SJSA1 (cell line): Measurements from ENCODE around the gene NAV2. TPM values are rescaled to one million over a fixed set of nuclear protein-coding genes. Genes with fewer than 3 reads are reported as not detected.
A peak's percentile ranks its signal among the peaks of the same experiment; 100 is the strongest.
"Not testable (repeated sequence)": the region's sequence is repeated elsewhere in the genome, so short reads cannot be mapped to it uniquely, and the experiment has no call there.

ENCODE experiments used
- DNase-seq, 2 experiments: peaks; one replicate each; pipeline ENCODE4 v3.0.0-alpha.2; 2015 to 2020; ENCODE audit warnings: low spot score in 2 of 2, low read depth in 1 of 2
- H3K27ac ChIP-seq: fragments of 250-450 bp; sonication (Bioruptor Pico); 2 replicates; pipeline ENCODE4 v1.5.1; 2020; ENCODE audit warnings: mild to moderate bottlenecking, moderate library complexity
- H3K27me3 ChIP-seq: fragments of 250-450 bp; sonication (Bioruptor Pico); replicated peaks from 2 replicates; pipeline ENCODE4 v1.5.1; 2020; ENCODE audit warnings: mild to moderate bottlenecking, moderate library complexity
- H3K36me3 ChIP-seq: fragments of 250-450 bp; sonication (Bioruptor Pico); 2 replicates; pipeline ENCODE4 v1.5.1; 2020; ENCODE audit warnings: mild to moderate bottlenecking
- H3K4me1 ChIP-seq: fragments of 250-450 bp; sonication (Bioruptor Pico); replicated peaks from 2 replicates; pipeline ENCODE4 v1.6.1; 2021; ENCODE audit warnings: mild to moderate bottlenecking
- H3K4me3 ChIP-seq: fragments of 250-450 bp; sonication (Bioruptor Pico); 2 replicates; pipeline ENCODE4 v1.5.1; 2020; ENCODE audit warnings: mild to moderate bottlenecking
- H3K9me3 ChIP-seq: fragments of 250-450 bp; sonication (Bioruptor Pico); replicated peaks from 2 replicates; pipeline ENCODE4 v1.5.1; 2020; ENCODE audit warnings: mild to moderate bottlenecking
- total RNA-seq: library from RNA; depleted of rRNA; stranded (reverse); fragments of >200 nt; shearing (Covaris generic); gene quantifications from 2 replicates; pipeline ENCODE4 v1.2.3, GENCODE V29; 2014

NAV2 gene
- total RNA-seq, 1 experiment from 2014 or later = 2.6 TPM

DNA sequence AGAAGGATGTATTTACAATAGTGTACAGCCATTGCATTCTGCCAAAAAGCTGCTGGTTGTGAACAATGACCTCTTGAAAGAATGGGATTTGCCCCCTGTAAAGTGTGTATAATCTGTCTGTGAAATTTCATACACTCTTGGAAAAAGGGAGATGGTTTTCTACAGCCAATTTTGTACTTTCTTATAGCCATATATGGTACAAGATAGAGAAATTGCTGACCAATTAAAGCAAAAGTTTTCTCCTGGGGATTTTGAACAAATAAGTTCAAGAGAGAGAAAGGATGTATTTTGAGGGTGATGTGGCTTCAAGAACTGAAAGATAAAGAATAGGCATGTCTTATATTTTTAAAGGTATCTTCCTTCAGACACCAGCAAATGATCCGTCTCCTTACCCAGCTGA is 211.0 kb downstream of the NAV2 start:
- Histone ChIP-seq H3K36me3 (no peaks in the 10 kb centered on the region), H3K4me1 (peaks cover 17% of the 10 kb centered on the region)

DNA sequence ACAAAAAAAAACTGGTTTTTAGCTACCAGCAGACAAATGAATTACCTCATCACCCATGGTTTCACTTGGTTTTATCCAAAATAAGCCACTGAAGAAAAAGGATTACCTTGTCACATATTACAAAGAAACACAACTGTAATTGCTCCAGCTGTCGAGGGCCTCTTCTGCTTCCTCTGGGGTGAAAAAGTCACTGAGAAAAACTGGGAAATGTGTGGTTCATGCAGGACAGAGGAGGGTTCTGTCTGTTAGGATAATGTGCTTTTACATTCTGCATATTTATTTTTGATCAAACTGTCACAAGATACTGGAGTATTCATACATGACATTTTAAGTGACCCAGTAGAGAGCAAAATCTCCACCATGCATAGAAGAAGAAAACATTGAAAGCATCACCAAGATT is 211.7 kb downstream of the NAV2 start:
- no peaks in the 10 kb centered on the region for H3K36me3 ChIP-seq
- H3K27ac ChIP-seq = no peak overlapping the region
- H3K27me3 ChIP-seq = no peaks in the 10 kb centered on the region
- DNase-seq = no peak
- no peaks in the 10 kb centered on the region for H3K9me3 ChIP-seq
- no peak overlapping the region for H3K4me3 ChIP-seq
- peaks cover 17% of the 10 kb centered on the region for H3K4me1 ChIP-seq

More for the DNA sequence above, 211.0 kb downstream of the NAV2 start:
- H3K27me3 ChIP-seq = no peaks in the 10 kb centered on the region
- no peak for DNase-seq
- no peak overlapping the region for H3K27ac ChIP-seq
- no peaks in the 10 kb centered on the region for H3K9me3 ChIP-seq
- no peak overlapping the region for H3K4me3 ChIP-seq

DNA sequence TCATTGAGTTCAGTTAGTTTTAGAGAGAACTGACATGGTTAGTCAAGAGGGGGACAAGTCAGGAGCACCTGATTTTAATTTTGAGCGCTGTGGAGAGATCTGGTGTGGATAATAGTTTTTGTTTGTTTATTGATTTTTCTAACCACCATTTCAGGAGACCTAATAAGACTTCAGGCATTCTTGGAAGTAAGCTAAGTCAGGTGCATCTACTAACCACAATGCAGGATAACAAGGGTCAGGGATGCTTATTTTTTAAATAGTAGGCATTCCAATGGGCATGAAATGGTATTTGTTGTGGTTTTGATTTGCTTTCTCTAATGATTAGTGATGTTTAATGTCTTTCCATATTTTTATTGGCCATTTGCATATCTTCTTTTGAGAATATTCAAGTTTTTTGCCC is 212.1 kb downstream of the NAV2 start:
- H3K27me3 ChIP-seq = no peaks in the 10 kb centered on the region
- no peak overlapping the region for H3K27ac ChIP-seq
- no peaks in the 10 kb centered on the region for H3K36me3 ChIP-seq
- no peaks in the 10 kb centered on the region for H3K9me3 ChIP-seq
- peaks cover 17% of the 10 kb centered on the region for H3K4me1 ChIP-seq
- H3K4me3 ChIP-seq = no peak overlapping the region
- DNase-seq = no peak

DNA sequence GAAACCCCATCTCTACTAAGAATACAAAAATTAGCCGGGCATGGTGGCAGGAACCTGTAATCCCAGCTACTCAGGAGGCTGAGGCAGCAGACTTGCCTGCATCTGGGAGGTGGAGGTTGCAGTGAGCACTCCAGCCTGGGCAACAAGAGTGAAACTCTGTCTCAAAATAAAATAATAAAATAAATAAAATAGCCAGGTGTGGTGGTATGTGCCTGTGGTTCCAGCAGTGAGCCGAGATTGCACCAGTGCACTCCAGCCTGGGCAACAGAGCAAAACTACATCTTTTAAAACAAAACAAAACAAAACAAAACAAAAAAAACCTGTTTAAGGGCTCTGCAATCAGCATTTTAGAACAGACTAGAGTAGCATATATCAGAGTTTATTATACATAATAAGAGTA is 214.8 kb downstream of the NAV2 start:
- not testable (repeated sequence) for H3K27ac ChIP-seq, H3K4me3 ChIP-seq, H3K36me3 ChIP-seq, H3K27me3 ChIP-seq, DNase-seq, H3K9me3 ChIP-seq
- peaks cover 32% of the 10 kb centered on the region for H3K4me1 ChIP-seq

DNA sequence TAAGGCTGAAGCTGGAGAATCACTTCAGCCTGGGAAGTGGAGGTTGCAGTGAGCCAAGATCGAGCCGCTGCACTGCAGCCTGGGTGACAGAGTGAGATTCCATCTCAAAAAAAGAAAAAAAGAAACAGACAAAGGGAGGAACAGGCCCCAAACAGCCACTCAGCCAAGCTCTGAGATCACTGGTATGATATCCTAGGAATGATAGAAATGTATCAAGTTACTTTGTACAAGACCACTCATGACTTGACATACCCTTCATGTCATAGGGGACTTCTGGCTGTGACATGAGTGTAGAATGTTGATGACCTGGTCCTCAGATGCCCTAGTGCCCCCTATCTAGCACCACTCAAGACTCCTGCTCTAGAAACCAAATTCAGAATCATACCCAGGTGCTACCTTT is 216.5 kb downstream of the NAV2 start:
- no peaks in the 10 kb centered on the region for H3K9me3 ChIP-seq
- peaks cover 39% of the 10 kb centered on the region for H3K4me1 ChIP-seq
- H3K27ac ChIP-seq = peak overlapping the region; percentile 59
- H3K4me3 ChIP-seq = no peak overlapping the region
- peak in 1 of 2 experiments; percentile 45 for DNase-seq
- H3K27me3 ChIP-seq = no peaks in the 10 kb centered on the region
- H3K36me3 ChIP-seq = peaks cover 14% of the 10 kb centered on the region

DNA sequence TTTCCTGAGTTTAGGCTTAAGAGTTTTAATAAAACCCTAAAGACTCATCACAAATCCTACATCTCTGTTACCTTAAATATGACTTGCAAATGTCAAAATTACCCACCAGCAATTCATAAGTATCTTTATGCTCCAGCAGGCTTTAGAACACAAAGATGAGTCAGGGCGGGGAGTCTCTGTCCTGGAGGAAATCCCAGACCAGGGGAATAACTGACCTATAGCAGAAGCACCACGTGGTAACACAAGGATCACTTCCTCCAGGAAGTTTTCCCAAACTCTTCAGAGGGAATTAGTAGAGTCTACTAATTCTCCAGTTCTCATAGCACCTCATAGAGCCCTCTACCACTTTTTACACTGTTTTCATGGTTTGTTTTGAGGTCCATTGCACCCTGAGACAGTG is 217.0 kb downstream of the NAV2 start:
- H3K9me3 ChIP-seq = no peaks in the 10 kb centered on the region
- H3K4me1 ChIP-seq = peaks cover 44% of the 10 kb centered on the region
- H3K27ac ChIP-seq = peak overlapping the region; percentile 59
- DNase-seq = no peak
- H3K27me3 ChIP-seq = no peaks in the 10 kb centered on the region
- no peak overlapping the region for H3K4me3 ChIP-seq
- peaks cover 15% of the 10 kb centered on the region for H3K36me3 ChIP-seq

DNA sequence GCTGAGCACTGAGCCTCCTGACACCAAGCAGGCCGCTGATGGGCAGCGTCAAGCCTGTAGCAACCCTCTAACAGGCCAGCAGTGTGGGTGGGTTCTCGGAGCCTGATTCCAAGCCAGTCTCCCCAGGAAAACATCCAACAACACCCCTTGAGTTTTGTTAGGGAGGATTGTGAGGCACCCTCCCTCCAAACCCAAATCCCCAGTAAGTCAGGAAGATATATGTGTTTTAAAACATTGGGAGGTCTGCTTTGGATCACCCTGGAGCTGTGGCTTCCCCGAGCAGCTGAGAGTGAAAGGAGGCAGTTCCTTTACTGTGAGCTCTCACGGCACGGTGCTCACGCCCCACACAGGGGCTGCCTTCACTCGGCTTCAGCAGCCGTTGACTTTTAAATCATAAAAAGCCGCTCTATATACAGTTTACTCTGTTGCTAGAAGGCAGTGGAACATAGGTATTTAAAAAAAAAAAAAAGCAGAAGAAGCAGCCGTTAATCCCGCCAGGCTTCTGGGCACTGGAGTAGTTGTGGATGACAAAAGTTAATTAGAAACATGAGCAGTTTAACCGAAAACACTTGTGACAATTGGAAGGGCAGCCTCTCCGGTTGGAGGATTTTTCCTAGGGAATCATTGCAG is 218.6 kb downstream of the NAV2 start:
- H3K4me3 ChIP-seq = peak overlapping the region; percentile 17
- DNase-seq = peak in 1 of 2 experiments; percentile 62

DNA sequence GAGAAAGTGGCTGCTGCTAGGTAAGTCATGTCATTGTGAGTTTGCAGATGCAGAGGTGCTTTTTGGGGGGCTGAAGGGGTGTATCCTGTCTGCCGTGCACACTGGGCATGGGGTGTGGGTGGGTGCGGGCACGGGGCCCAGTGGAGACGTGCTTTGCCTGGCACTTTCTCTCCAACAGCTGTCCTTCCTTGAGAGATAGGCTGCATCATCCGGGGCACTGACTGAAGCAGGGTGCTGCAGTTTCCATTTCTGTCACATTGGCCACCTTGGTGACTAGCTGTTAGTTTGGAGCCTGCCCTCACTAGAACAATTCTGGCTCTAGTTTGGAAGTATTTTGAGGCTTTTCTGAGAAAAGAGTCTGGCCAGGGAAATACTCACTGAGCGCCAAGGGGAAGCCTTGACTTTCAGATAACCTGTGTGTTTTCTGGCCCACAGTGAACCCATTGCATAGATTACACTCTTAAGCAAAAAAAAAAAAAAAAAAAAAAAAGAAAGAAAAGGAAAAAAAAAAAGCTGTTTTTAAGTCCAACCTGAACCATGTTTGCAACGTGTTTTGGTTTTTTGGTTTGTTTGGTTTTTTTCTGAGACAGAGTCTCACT is 219.2 kb downstream of the NAV2 start:
- H3K27me3 ChIP-seq = no peaks in the 10 kb centered on the region
- peaks cover 55% of the 10 kb centered on the region for H3K4me1 ChIP-seq
- H3K9me3 ChIP-seq = no peaks in the 10 kb centered on the region
- H3K36me3 ChIP-seq = peaks cover 23% of the 10 kb centered on the region
- DNase-seq = peak in 1 of 2 experiments; percentile 12
- H3K4me3 ChIP-seq = peak overlapping the region; percentile 17
- peak overlapping the region; percentile 78 for H3K27ac ChIP-seq

More for the DNA sequence above, 218.6 kb downstream of the NAV2 start:
- Histone ChIP-seq H3K4me1 (peaks cover 55% of the 10 kb centered on the region), H3K36me3 (peaks cover 18% of the 10 kb centered on the region), H3K27me3 (no peaks in the 10 kb centered on the region), H3K27ac (peak overlapping the region; percentile 78), H3K9me3 (no peaks in the 10 kb centered on the region)

DNA sequence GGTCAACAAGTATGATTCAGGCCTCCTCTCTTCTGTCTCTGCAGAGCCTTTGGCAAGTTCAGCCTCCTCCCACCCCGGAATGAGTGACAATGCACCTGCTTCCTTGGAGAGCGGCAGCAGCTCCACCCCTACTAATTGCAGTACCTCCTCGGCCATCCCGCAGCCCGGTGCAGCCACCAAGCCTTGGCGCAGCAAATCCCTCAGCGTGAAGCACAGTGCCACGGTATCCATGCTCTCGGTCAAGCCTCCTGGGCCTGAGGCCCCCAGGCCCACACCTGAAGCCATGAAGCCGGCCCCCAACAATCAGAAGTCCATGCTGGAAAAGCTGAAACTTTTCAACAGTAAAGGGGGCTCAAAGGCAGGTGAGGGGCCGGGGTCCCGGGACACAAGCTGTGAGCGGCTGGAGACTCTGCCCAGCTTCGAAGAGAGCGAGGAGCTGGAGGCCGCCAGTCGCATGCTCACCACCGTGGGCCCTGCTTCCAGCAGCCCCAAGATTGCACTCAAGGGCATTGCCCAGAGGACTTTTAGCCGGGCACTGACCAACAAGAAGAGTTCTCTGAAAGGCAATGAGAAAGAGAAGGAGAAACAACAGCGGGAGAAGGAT is 220.6 kb downstream of the NAV2 start:
- H3K36me3 ChIP-seq = peaks cover 23% of the 10 kb centered on the region
- no peak for DNase-seq
- H3K27me3 ChIP-seq = no peaks in the 10 kb centered on the region
- peaks cover 55% of the 10 kb centered on the region for H3K4me1 ChIP-seq
- no peak overlapping the region for H3K4me3 ChIP-seq
- no peak overlapping the region for H3K27ac ChIP-seq
- H3K9me3 ChIP-seq = no peaks in the 10 kb centered on the region

DNA sequence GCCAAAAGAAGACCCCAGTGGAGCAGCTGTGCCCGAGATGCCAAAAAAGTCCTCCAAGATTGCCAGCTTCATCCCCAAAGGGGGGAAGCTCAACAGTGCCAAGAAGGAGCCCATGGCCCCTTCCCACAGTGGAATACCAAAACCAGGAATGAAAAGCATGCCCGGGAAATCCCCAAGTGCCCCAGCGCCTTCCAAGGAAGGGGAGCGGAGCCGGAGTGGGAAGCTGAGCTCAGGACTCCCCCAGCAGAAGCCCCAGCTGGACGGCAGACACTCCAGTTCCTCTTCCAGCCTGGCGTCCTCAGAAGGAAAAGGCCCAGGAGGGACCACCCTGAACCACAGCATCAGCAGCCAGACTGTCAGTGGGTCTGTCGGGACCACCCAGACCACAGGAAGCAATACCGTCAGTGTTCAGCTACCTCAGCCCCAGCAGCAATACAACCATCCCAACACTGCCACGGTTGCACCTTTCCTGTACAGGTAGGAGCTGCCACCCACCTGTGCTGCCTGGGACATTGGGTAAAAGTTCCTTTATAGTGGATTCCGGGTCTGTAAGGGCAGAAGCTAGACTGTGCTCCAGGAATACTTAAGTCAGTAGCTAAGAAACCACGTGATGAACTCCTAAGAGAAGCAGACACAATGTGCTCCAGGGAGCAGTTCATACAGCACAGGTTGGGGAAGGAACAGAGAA is 221.3 kb downstream of the NAV2 start:
- Histone ChIP-seq H3K9me3 (no peaks in the 10 kb centered on the region), H3K4me3 (no peak overlapping the region), H3K36me3 (peaks cover 29% of the 10 kb centered on the region), H3K4me1 (peaks cover 50% of the 10 kb centered on the region), H3K27me3 (no peaks in the 10 kb centered on the region), H3K27ac (no peak overlapping the region)
- no peak for DNase-seq

DNA sequence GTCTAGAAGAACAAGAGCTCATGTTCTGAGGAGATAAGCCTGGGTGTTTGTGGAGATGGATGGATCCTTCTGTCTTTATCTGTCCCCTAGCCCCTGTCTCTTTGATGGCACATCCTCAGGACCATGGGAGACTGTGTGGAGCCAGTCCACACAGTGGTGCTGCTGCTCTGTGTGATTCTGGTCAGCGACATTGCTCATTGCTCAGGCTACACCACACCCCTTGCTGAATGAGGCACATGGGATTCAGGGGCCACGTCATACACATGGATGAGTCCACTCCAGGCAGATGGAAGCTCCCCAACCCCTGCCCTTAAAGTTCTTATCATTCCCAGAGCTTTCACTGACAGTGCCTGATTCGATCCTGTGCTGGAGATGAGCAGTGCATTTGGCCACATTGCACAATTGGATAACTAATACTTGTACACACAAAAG is 222.2 kb downstream of the NAV2 start:
- Histone ChIP-seq H3K4me3 (no peak overlapping the region), H3K36me3 (peaks cover 29% of the 10 kb centered on the region), H3K4me1 (peaks cover 41% of the 10 kb centered on the region), H3K9me3 (no peaks in the 10 kb centered on the region), H3K27me3 (no peaks in the 10 kb centered on the region), H3K27ac (peak overlapping the region; percentile 84)
- peak; percentile 25 to 48 for DNase-seq

DNA sequence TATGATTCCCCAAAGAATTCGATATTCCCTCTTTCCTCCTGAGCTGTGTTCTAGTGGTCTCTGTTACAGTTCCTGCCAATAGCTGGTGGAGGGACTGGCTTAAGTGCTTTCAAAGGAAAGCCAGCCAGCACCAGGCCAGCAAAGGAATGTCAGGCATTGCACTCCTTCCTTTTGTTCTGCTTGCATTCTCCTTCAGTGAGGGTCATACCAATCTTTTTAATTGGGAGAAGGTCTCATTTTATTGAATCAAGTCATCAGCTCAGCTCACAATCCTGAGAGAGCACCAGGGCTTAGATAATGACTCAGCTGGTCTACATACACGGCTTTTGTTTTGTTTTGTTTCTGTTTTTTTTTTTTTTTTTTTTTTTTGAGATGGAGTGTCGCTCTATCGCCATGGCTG is 222.9 kb downstream of the NAV2 start:
- Histone ChIP-seq H3K4me3 (no peak overlapping the region), H3K36me3 (peaks cover 29% of the 10 kb centered on the region), H3K4me1 (peaks cover 37% of the 10 kb centered on the region), H3K9me3 (no peaks in the 10 kb centered on the region), H3K27ac (peak overlapping the region; percentile 84), H3K27me3 (no peaks in the 10 kb centered on the region)
- DNase-seq = peak; percentile 64 to 78

DNA sequence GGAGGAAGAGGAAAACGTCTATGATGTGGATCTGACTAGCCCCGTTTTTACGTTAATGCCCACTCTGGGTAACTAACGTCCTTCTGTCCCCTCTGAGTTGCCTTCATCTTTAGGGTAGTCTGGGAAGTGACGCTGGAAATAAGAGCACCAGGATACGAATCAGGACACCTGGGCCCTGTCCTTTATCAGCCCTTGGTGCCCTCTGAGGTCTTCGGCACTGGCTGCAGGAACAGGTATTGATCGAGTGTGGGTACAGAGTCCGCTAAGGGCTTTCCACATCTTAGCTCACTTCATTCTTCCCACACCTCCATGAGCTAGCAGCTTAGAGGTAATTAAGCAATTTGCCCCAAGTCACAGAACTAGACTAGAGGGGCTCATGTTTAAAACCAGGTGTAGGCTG is 223.8 kb downstream of the NAV2 start:
- Histone ChIP-seq H3K4me1 (peaks cover 30% of the 10 kb centered on the region), H3K27me3 (no peaks in the 10 kb centered on the region), H3K36me3 (peaks cover 29% of the 10 kb centered on the region), H3K27ac (no peak overlapping the region), H3K4me3 (no peak overlapping the region), H3K9me3 (no peaks in the 10 kb centered on the region)
- no peak for DNase-seq
